Endothelial cell of umbilical vein (primary cell): ENCODE data around the gene FARP1. TPM values are rescaled to one million over a fixed set of nuclear protein-coding genes. Genes with fewer than 3 reads are reported as not detected.
A peak's percentile ranks its signal among the peaks of the same experiment; 100 is the strongest.

Source experiments
- BruUV-seq: library from RNA; stranded (reverse); fragments of 400-500 nt; replicated peaks from 2 replicates; lab custom pipeline; 2021; lab: Mats Ljungman, UMichigan
- CTCF ChIA-PET: fragments of 300-600, 350-600 bp; sonication (Branson Sonifier 250); formaldehyde crosslinking; loops from one replicate; lab custom pipeline; 2021; ENCODE audit warnings: antibody characterized with exemption, inconsistent platforms; lab: Charles Lee
- POLR2A ChIA-PET: fragments of 300-600, 350-600 bp; sonication (Branson Sonifier 250); formaldehyde crosslinking; loops from one replicate; lab custom pipeline; 2021; ENCODE audit warnings: antibody characterized with exemption, inconsistent platforms; lab: Charles Lee
- DNase-seq: peaks from one replicate; pipeline ENCODE4 v3.0.0-alpha.2; 2011; ENCODE audit warnings: low read depth, low spot score
- FAIRE-seq: peaks from 2 replicates; lab custom pipeline; 2011; peaks lifted over from hg19 to GRCh38; lab: Jason Lieb, UNC
- H2AFZ ChIP-seq: 2 replicates; pipeline ENCODE4 v1.6.0; 2012; ENCODE audit warnings: low read depth, low read length, control low read depth, inconsistent platforms
- H3K27ac ChIP-seq: 2 replicates; pipeline ENCODE4 v1.5.1; 2011; ENCODE audit warnings: low read depth, mild to moderate bottlenecking, control low read depth, low read length, moderate library complexity; ENCODE audit not compliant: insufficient read depth
- H3K27me3 ChIP-seq, 2 experiments: 2 replicates each; pipeline versions ENCODE4 v1.6.0 to v1.6.1; 2011; ENCODE audit warnings: low read length in 2 of 2, mixed read lengths in 1 of 2; ENCODE audit not compliant: control insufficient read depth in 2 of 2, insufficient read depth in 2 of 2
- H3K36me3 ChIP-seq, 2 experiments: 2 replicates in 1 of 2; 3 replicates in 1 of 2; pipeline ENCODE4 v1.5.1; 2011; ENCODE audit warnings: low read length in 2 of 2, mild to moderate bottlenecking in 1 of 2, moderate library complexity in 1 of 2; ENCODE audit not compliant: control insufficient read depth in 2 of 2, insufficient read depth in 2 of 2; ENCODE audit errors: extremely low read depth in 1 of 2
- H3K4me1 ChIP-seq: 3 replicates; pipeline ENCODE4 v1.5.1; 2011; ENCODE audit warnings: mild to moderate bottlenecking, low read length; ENCODE audit not compliant: control insufficient read depth, insufficient read depth; ENCODE audit errors: extremely low read depth
- H3K4me2 ChIP-seq: 2 replicates; pipeline ENCODE4 v1.6.1; 2011; ENCODE audit warnings: low read length, control low read depth, mixed read lengths; ENCODE audit not compliant: insufficient read depth
- H3K4me3 ChIP-seq, 3 experiments: fragments of 200-600 bp in 1 of 3; sonication (generic), shearing (Covaris generic) in 1 of 3; replicated peaks in 1 of 3; 2 replicates each; pipeline ENCODE4 v1.5.1; 2011 to 2016; ENCODE audit warnings: control low read depth in 3 of 3, low read length in 3 of 3, mild to moderate bottlenecking in 2 of 3, inconsistent platforms in 1 of 3, low read depth in 1 of 3, moderate library complexity in 1 of 3; ENCODE audit not compliant: insufficient read depth in 1 of 3
- H3K79me2 ChIP-seq: 2 replicates; pipeline ENCODE4 v1.6.0; 2012; ENCODE audit warnings: low read length, inconsistent platforms; ENCODE audit not compliant: control insufficient read depth, insufficient read depth
- H3K9ac ChIP-seq: replicated peaks from 2 replicates; pipeline ENCODE3; 2011; ENCODE audit warnings: low read length, control low read depth; ENCODE audit not compliant: insufficient read depth; ENCODE audit errors: extremely low read depth
- H3K9me1 ChIP-seq: replicated peaks from 3 replicates; pipeline ENCODE4 v1.6.0; 2011; ENCODE audit warnings: mild to moderate bottlenecking, low read length; ENCODE audit not compliant: control insufficient read depth, insufficient read depth; ENCODE audit errors: extremely low read depth
- H3K9me3 ChIP-seq: replicated peaks from 2 replicates; pipeline ENCODE4 v1.5.1; 2012; ENCODE audit warnings: low read length, inconsistent platforms; ENCODE audit not compliant: control insufficient read depth, insufficient read depth
- H4K20me1 ChIP-seq: replicated peaks from 2 replicates; pipeline ENCODE3; 2011; ENCODE audit warnings: mild to moderate bottlenecking, low read length; ENCODE audit not compliant: control insufficient read depth, insufficient read depth; ENCODE audit errors: extremely low read depth
- EZH2 ChIP-seq: IDR thresholded peaks from 2 replicates; pipeline ENCODE4 v1.6.1; 2012; ENCODE audit warnings: borderline replicate concordance, low read depth, mild to moderate bottlenecking, moderate library complexity, low read length, inconsistent platforms; ENCODE audit not compliant: severe bottlenecking
- FOS ChIP-seq: IDR thresholded peaks from 2 replicates; pipeline ENCODE4 v1.6.1; 2011; ENCODE audit warnings: mild to moderate bottlenecking, low read length, moderate library complexity, borderline replicate concordance; ENCODE audit not compliant: insufficient read depth
- GATA2 ChIP-seq: IDR thresholded peaks from 2 replicates; pipeline ENCODE4 v1.7.0; 2011; ENCODE audit warnings: low read depth, mild to moderate bottlenecking, moderate library complexity, mixed read lengths, low read length; ENCODE audit not compliant: insufficient read length, insufficient read depth
- JUN ChIP-seq: IDR thresholded peaks from 2 replicates; pipeline ENCODE4 v1.6.1; 2011; ENCODE audit warnings: borderline replicate concordance, low read depth; ENCODE audit not compliant: insufficient read length, insufficient read depth
- MYC ChIP-seq: IDR thresholded peaks from one replicate; pipeline ENCODE4 v1.6.1; 2011; ENCODE audit warnings: mild to moderate bottlenecking, low read depth, low read length
- POLR2A ChIP-seq: IDR thresholded peaks from 2 replicates; pipeline ENCODE4 v1.6.1; 2012; ENCODE audit warnings: low read depth, mild to moderate bottlenecking, control low read depth, low read length
- POLR2AphosphoS5 ChIP-seq: IDR thresholded peaks from 2 replicates; pipeline ENCODE4 v1.6.1; 2012; ENCODE audit warnings: low read depth, mild to moderate bottlenecking, control low read depth, low read length, moderate library complexity; ENCODE audit not compliant: insufficient read depth
- dilution Hi-C: fragments of 300-500 bp; cut with MboI; formaldehyde crosslinking; loops from one replicate; pipeline ENCODE4 v1.15.0; 2019; ENCODE audit warnings: low sequenced_read_pairs; ENCODE audit not compliant: extremely low pct_ligation_motif_present
- intact Hi-C: fragments of 100-400 bp; cut with micrococcal nuclease; formaldehyde crosslinking; loops from one replicate; pipeline ENCODE4 v1.10.0; 2022
- polyA plus RNA-seq, 4 experiments: library from polyadenylated mRNA; depleted of rRNA in 3 of 4; stranded (reverse) in 3 of 4; unstranded in 1 of 4; fragments of >200 nt; gene quantifications; 2 replicates each; pipeline versions ENCODE4 v1.2.1 to v1.2.3, GENCODE V29; 2011 to 2012; ENCODE audit warnings: missing spikeins in 1 of 4
- total RNA-seq: library from RNA; stranded (reverse); gene quantifications from 2 replicates; pipeline ENCODE4 v1.2.3, GENCODE V29; 2021
- TF ChIP-seq, protein P1 (sequence below): IDR thresholded peaks from 2 replicates; pipeline ENCODE4 v1.6.1; 2011; ENCODE audit not compliant: insufficient read depth, insufficient read length
- TF ChIP-seq, protein P2 (sequence below), 2 donors: IDR thresholded peaks; 1 replicate in 1 of 2; 2 replicates in 1 of 2; pipeline ENCODE4 v1.5.1; 2011; ENCODE audit warnings: low read length in 2 of 2, mild to moderate bottlenecking in 2 of 2, moderate library complexity in 2 of 2, control low read depth in 1 of 2, inconsistent platforms in 1 of 2, low read depth in 1 of 2; ENCODE audit not compliant: insufficient read depth in 1 of 2; ENCODE audit errors: extremely low read depth in 1 of 2

The FARP1 gene
- total and polyA plus RNA-seq, 2 donors (not counting 3 experiments of a cell fraction or from before 2014, with no cell fraction given): 19.0 to 77.7 TPM

DNA sequence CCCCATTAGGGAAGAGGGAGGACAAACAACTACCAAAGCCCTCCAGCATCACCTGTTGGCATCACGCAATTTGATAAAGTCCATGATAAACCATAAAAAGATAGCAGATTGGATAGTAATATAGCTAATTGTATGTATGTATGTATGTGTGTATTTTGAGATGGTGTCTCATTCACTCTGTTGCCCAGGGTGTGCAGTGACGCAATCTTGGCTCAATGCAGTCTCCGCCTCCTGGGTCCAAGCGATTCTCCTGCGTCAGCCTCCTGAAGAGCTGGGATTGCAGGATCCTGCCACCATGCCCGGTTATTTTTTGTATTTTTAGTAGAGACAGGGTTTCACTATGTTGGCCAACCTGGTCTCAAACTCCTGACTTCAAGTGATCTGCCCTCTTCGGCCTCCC lies 108.8 kb downstream of the FARP1 start:
- no peaks in the 10 kb centered on the region for H4K20me1 ChIP-seq
- no peak overlapping the region for H2AFZ ChIP-seq
- no peak overlapping the region for H3K27ac ChIP-seq
- dilution Hi-C loops: no loop called here
- H3K36me3 ChIP-seq: no peaks in the 10 kb centered on the region
- no peak for TF ChIP-seq GATA2
- no peak for TF ChIP-seq MYC
- no peak for TF ChIP-seq FOS
- BruUV-seq: no TSS peak
- FAIRE-seq (no peak), DNase-seq (no peak)
- ChIA-PET POLR2A (no interaction called here), CTCF (no interaction called here)
- H3K79me2 ChIP-seq: no peaks in the 10 kb centered on the region
- intact Hi-C loops: loop anchor here (2.0 kb wide), 2 partner anchors 35 to 109 kb away; partner anchors contain the start of gene FARP1
- no peak overlapping the region for H3K9ac ChIP-seq
- peaks cover 25% of the 10 kb centered on the region for H3K4me1 ChIP-seq
- H3K27me3 ChIP-seq: no peaks in the 10 kb centered on the region
- H3K9me3 ChIP-seq: no peaks in the 10 kb centered on the region
- no peaks in the 10 kb centered on the region for H3K9me1 ChIP-seq
- H3K4me3 ChIP-seq: no peak overlapping the region
- no peak overlapping the region for H3K4me2 ChIP-seq

DNA sequence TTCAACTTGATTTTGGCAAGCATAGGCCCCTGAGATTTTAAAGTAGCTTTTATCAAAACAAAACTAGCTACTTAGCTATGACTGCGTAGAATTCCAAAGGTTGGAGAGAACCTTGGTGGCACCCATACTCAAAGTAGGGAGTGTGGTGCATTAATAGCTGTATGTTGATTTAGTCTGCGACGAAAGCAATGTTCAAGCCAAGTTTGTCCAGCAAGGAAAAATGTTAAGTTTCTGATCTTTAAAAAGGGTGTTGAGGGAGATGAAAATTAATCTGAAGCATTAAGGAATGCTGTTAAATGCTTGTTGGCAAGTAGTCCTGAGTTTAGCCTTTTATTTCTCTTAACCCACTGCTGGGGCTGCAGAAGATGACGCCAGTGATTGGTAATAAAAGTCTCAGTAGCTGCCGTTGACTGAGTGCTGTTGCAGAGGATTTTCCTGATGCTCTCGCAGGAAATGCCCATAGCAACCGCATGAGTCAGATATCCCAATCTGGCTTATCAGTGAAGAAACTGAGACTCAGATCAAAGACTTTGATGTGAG lies 110.1 kb downstream of the FARP1 start:
- CTCF ChIA-PET: interaction anchor here (0.8 to 1.2 kb wide), 2 partner anchors 18 to 62 kb away, joined by 3 to 4 read pairs; no protein-coding TSS in a partner anchor
- Histone ChIP-seq H3K4me1 (peaks cover 25% of the 10 kb centered on the region), H4K20me1 (no peaks in the 10 kb centered on the region), H3K27ac (peak overlapping the region; percentile 54), H3K9ac (peak overlapping the region; percentile 8), H3K4me2 (peak overlapping the region; percentile 79), H3K36me3 (no peaks in the 10 kb centered on the region), H3K79me2 (no peaks in the 10 kb centered on the region), H3K4me3 (peak overlapping the region in 1 of 3 experiments; percentile 10), H3K9me1 (no peaks in the 10 kb centered on the region), H2AFZ (peak overlapping the region; percentile 22), H3K27me3 (no peaks in the 10 kb centered on the region), H3K9me3 (no peaks in the 10 kb centered on the region)
- DNase-seq (peak; percentile 84), FAIRE-seq (peak; percentile 85)
- dilution Hi-C loops (no loop called here), intact Hi-C loops (loop anchor here (2.0 kb wide), 2 partner anchors 36 to 110 kb away; partner anchors contain the start of gene FARP1)
- peak; percentile 38 for TF ChIP-seq POLR2AphosphoS5
- TF ChIP-seq, protein P1, sequence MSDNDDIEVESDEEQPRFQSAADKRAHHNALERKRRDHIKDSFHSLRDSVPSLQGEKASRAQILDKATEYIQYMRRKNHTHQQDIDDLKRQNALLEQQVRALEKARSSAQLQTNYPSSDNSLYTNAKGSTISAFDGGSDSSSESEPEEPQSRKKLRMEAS: no peak
- no peak for TF ChIP-seq EZH2
- TF ChIP-seq POLR2A: no peak
- peak; percentile 68 for TF ChIP-seq FOS
- TF ChIP-seq JUN: peak; percentile 87
- TF ChIP-seq, protein P2, sequence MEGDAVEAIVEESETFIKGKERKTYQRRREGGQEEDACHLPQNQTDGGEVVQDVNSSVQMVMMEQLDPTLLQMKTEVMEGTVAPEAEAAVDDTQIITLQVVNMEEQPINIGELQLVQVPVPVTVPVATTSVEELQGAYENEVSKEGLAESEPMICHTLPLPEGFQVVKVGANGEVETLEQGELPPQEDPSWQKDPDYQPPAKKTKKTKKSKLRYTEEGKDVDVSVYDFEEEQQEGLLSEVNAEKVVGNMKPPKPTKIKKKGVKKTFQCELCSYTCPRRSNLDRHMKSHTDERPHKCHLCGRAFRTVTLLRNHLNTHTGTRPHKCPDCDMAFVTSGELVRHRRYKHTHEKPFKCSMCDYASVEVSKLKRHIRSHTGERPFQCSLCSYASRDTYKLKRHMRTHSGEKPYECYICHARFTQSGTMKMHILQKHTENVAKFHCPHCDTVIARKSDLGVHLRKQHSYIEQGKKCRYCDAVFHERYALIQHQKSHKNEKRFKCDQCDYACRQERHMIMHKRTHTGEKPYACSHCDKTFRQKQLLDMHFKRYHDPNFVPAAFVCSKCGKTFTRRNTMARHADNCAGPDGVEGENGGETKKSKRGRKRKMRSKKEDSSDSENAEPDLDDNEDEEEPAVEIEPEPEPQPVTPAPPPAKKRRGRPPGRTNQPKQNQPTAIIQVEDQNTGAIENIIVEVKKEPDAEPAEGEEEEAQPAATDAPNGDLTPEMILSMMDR (IDR thresholded peaks at IDR 0.05; ENCODE audit: extremely low read depth in 1 of 2, insufficient read depth in 1 of 2, low read depth in 1 of 2, low read length in 2 of 2): no peak
- TF ChIP-seq GATA2: peak; percentile 90
- no peak for TF ChIP-seq MYC
- BruUV-seq: no TSS peak
- POLR2A ChIA-PET: no interaction called here
